OCI-LY3 (cell line): ENCODE measurements around the gene ASAP2.
"Not testable (repeated sequence)": the region's sequence is repeated elsewhere in the genome, so short reads cannot be mapped to it uniquely, and the experiment has no call there.

Experiments used
- H2AFZ ChIP-seq: fragments of 200-600, 300-600 bp; shearing (Covaris generic); 2 replicates; pipeline ENCODE4 v1.6.0; 2014; ENCODE audit warnings: antibody characterized with exemption, low read depth, low read length
- H3K27ac ChIP-seq: fragments of 200-600, 300-600 bp; sonication (generic); 2 replicates; pipeline ENCODE4 v1.5.1; 2014; ENCODE audit warnings: mild to moderate bottlenecking, low read length, moderate library complexity, mixed read lengths
- H3K27me3 ChIP-seq: fragments of 200-600, 300-600 bp; sonication (generic); 2 replicates; pipeline ENCODE4 v1.6.1; 2014; ENCODE audit warnings: low read depth, low read length, mixed read lengths
- H3K36me3 ChIP-seq: fragments of 200-600, 300-600 bp; sonication (generic); replicated peaks from 2 replicates; pipeline ENCODE3; 2014; ENCODE audit warnings: low read depth, low read length, mixed read lengths
- H3K4me1 ChIP-seq: fragments of 300-600, 200-600 bp; sonication (generic); 2 replicates; pipeline ENCODE4 v1.6.1; 2014; ENCODE audit warnings: low read length, mixed read lengths
- H3K4me2 ChIP-seq: fragments of 200-600, 300-600 bp; sonication (generic); 2 replicates; pipeline ENCODE4 v1.6.1; 2014; ENCODE audit warnings: low read length, mixed read lengths
- H3K4me3 ChIP-seq: fragments of 300-600, 200-600 bp; sonication (generic); 2 replicates; pipeline ENCODE4 v1.5.1; 2014; ENCODE audit warnings: antibody characterized with exemption, mild to moderate bottlenecking, low read length, moderate library complexity
- H3K79me2 ChIP-seq: fragments of 300-600, 200-600 bp; shearing (Covaris generic); 2 replicates; pipeline ENCODE4 v1.6.1; 2014; ENCODE audit warnings: mild to moderate bottlenecking, low read length, mixed read lengths
- H3K9ac ChIP-seq: fragments of 300-600, 200-600 bp; shearing (Covaris generic); 2 replicates; pipeline ENCODE4 v1.6.0; 2014; ENCODE audit warnings: mild to moderate bottlenecking, low read length, moderate library complexity
- H3K9me3 ChIP-seq: fragments of 200-600, 300-600 bp; shearing (Covaris generic); 2 replicates; pipeline ENCODE4 v1.6.1; 2014; ENCODE audit warnings: low read length, mixed read lengths; ENCODE audit not compliant: insufficient read depth
- H4K20me1 ChIP-seq: fragments of 200-600, 300-600 bp; sonication (generic); 2 replicates; pipeline ENCODE4 v1.6.1; 2016; ENCODE audit warnings: low read length, mixed read lengths; ENCODE audit not compliant: insufficient read depth
- EZH2phosphoT487 ChIP-seq: fragments of 200-600 bp; shearing (Covaris generic); IDR thresholded peaks from 2 replicates; pipeline ENCODE4 v1.6.1; 2018; ENCODE audit warnings: antibody characterized with exemption, mixed run types, low read depth
- TF ChIP-seq, protein P1 (sequence below): fragments of 200-600, 300-600 bp; sonication (generic); IDR thresholded peaks from 2 replicates; pipeline ENCODE4 v1.5.1; 2014; ENCODE audit warnings: antibody characterized with exemption, low read length, low read depth

ASAP2 gene

GRCh38 chr2:9397201-9397600, 190.6 kb downstream of the ASAP2 start:
- Histone ChIP-seq H3K4me2 (no peak overlapping the region), H3K79me2 (no peaks in the 10 kb centered on the region), H2AFZ (no peak overlapping the region), H3K36me3 (no peaks in the 10 kb centered on the region), H4K20me1 (no peaks in the 10 kb centered on the region), H3K4me1 (no peaks in the 10 kb centered on the region), H3K9ac (no peak overlapping the region), H3K27me3 (no peaks in the 10 kb centered on the region), H3K9me3 (no peaks in the 10 kb centered on the region), H3K27ac (no peak overlapping the region), H3K4me3 (no peak overlapping the region)
- no peak for TF ChIP-seq EZH2phosphoT487
- TF ChIP-seq, protein P1, sequence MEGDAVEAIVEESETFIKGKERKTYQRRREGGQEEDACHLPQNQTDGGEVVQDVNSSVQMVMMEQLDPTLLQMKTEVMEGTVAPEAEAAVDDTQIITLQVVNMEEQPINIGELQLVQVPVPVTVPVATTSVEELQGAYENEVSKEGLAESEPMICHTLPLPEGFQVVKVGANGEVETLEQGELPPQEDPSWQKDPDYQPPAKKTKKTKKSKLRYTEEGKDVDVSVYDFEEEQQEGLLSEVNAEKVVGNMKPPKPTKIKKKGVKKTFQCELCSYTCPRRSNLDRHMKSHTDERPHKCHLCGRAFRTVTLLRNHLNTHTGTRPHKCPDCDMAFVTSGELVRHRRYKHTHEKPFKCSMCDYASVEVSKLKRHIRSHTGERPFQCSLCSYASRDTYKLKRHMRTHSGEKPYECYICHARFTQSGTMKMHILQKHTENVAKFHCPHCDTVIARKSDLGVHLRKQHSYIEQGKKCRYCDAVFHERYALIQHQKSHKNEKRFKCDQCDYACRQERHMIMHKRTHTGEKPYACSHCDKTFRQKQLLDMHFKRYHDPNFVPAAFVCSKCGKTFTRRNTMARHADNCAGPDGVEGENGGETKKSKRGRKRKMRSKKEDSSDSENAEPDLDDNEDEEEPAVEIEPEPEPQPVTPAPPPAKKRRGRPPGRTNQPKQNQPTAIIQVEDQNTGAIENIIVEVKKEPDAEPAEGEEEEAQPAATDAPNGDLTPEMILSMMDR = no peak

GRCh38 chr2:9398251-9398650, 191.6 kb downstream of the ASAP2 start:
- H3K9me3 ChIP-seq, H3K4me3 ChIP-seq, H4K20me1 ChIP-seq, H3K27ac ChIP-seq, H3K9ac ChIP-seq, H3K4me2 ChIP-seq, H3K79me2 ChIP-seq, H3K4me1 ChIP-seq, H2AFZ ChIP-seq, H3K36me3 ChIP-seq, H3K27me3 ChIP-seq: not testable (repeated sequence)

DNA sequence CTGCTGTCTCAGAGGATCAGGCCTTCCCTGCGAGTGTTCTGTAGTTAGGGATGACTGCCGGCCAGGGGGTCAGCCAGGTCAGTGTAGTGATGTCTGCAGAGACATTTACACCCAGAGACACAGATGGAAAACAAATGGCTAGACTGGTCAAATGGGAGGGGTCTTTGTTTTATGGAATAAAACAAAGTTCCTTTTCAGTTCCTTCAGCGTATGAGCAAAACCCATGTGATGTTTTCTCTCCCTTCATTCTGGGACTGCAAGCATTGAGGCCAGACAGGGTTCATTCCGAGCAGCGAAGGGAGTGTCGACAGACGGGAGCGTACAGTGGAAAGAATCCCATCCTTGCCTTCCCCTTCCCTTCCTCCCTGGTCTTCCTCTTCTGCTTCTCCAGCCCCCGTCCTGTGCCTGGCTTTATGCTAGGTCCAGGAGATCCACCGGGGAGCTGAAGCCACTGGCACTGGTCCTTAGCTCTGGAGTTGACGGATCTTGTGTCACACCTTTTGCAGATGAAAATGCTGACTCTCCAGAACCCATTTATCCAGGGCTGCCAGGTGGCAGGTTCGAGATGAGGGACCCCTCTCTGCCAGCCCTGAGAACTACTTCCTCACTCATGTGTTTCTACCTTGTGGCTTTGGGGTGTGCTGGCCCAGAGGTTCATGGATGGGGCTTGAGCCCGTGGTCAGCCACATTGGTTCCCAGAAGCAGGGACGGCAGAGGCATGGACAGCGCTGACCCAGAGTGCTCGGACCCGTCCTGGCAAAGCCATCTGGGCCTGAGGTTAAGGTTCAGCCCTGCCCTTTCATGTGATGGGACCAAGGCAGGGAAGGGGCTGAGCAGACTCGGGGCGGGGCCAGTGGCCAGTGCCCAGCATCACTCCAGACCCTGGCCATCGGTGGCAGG, 192.5 kb downstream of the ASAP2 start:
- no peak overlapping the region for H3K4me2 ChIP-seq
- TF ChIP-seq, protein P1 = no peak
- no peak for TF ChIP-seq EZH2phosphoT487
- no peaks in the 10 kb centered on the region for H3K79me2 ChIP-seq
- no peaks in the 10 kb centered on the region for H3K36me3 ChIP-seq
- no peak overlapping the region for H3K9ac ChIP-seq
- H3K4me3 ChIP-seq = no peak overlapping the region
- H3K9me3 ChIP-seq = no peaks in the 10 kb centered on the region
- no peak overlapping the region for H2AFZ ChIP-seq
- H3K4me1 ChIP-seq = no peaks in the 10 kb centered on the region
- H4K20me1 ChIP-seq = no peaks in the 10 kb centered on the region
- no peaks in the 10 kb centered on the region for H3K27me3 ChIP-seq
- no peak overlapping the region for H3K27ac ChIP-seq

DNA sequence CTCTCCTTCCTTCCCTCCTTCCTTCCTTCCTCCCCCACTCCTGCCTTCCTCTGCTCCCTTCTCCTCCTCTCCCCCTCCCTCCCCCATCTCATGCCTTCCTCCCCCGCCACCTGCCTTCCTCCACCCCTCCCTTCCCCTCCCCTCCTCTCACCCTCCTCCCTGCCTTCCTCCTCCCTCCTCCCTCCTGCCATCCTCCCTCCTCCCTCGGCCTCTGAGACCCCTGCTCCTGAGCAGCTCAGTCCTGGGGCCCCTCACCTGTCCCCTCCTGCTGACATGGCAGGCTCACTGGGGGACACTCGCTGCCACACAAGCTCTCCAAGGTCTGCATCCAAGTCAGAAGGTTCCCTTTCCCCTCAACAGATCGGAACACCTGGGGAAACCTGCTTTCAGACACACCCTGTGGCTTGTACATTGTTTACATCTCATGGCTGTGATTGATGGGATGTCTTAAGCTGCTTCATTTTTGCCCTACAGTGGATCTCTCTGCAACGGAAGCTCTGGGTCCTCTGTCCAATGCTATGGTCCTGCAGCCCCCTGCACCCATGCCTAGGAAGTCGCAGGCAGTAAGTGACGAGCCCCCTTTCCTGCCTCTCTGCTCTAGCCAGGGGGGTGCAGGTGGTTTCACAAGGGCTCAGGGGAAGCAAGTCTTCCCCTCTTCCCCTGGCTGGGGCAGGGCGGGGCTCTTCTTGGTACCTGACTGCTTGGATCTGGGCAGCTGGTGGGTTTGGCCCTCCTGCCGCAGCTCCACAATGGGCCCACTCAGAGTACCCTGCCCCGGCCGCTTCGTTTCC, 193.9 kb downstream of the ASAP2 start:
- Histone ChIP-seq H2AFZ (no peak overlapping the region), H3K27me3 (no peaks in the 10 kb centered on the region), H3K9me3 (no peaks in the 10 kb centered on the region), H4K20me1 (no peaks in the 10 kb centered on the region), H3K4me3 (no peak overlapping the region), H3K4me2 (no peak overlapping the region), H3K4me1 (no peaks in the 10 kb centered on the region), H3K27ac (no peak overlapping the region), H3K9ac (no peak overlapping the region), H3K36me3 (no peaks in the 10 kb centered on the region), H3K79me2 (no peaks in the 10 kb centered on the region)
- TF ChIP-seq EZH2phosphoT487 = no peak
- TF ChIP-seq, protein P1 = no peak
